RWPE2 (cell line): ENCODE measurements around the gene SRRM2.
A peak's percentile ranks its signal among the peaks of the same experiment; 100 is the strongest.

Experiments
- ATAC-seq: fragments of 200-7000 bp; cut with Tn5 transposase; 3 replicates; pipeline ENCODE4 v1.9.1; 2021; ENCODE audit warnings: low read depth
- DNase-seq: peaks from one replicate; pipeline ENCODE4 v3.0.0-alpha.2; 2020; ENCODE audit warnings: low spot score
- H3K27ac ChIP-seq: fragments of 450-650 bp; 2 replicates; pipeline ENCODE4 v1.5.1; 2017; ENCODE audit warnings: mild to moderate bottlenecking; ENCODE audit not compliant: poor library complexity, severe bottlenecking
- H3K27me3 ChIP-seq: fragments of 250-450 bp; sonication (Bioruptor Pico); 2 replicates; pipeline ENCODE4 v1.5.1; 2021; ENCODE audit warnings: mild to moderate bottlenecking, moderate library complexity; ENCODE audit not compliant: insufficient read depth, poor library complexity, severe bottlenecking
- H3K36me3 ChIP-seq: fragments of 250-450 bp; sonication (Bioruptor Pico); 2 replicates; pipeline ENCODE4 v1.5.1; 2020; ENCODE audit warnings: low read depth, mild to moderate bottlenecking, moderate library complexity
- H3K4me1 ChIP-seq: fragments of 250-450 bp; sonication (Bioruptor Pico); 2 replicates; pipeline ENCODE4 v1.5.1; 2021; ENCODE audit warnings: mild to moderate bottlenecking, moderate library complexity; ENCODE audit not compliant: insufficient read depth, poor library complexity, severe bottlenecking
- H3K4me3 ChIP-seq: fragments of 250-450 bp; sonication (Bioruptor Pico); 2 replicates; pipeline ENCODE4 v1.5.1; 2021; ENCODE audit warnings: mild to moderate bottlenecking, moderate library complexity; ENCODE audit not compliant: severe bottlenecking
- H3K9me3 ChIP-seq: fragments of 250-450 bp; sonication (Bioruptor Pico); 2 replicates; pipeline ENCODE4 v1.5.1; 2021; ENCODE audit warnings: mild to moderate bottlenecking, moderate library complexity; ENCODE audit not compliant: severe bottlenecking
- CTCF ChIP-seq: fragments of 450-650 bp; IDR thresholded peaks from one replicate; pipeline ENCODE4 v1.5.1; 2017; ENCODE audit warnings: mild to moderate bottlenecking, moderate library complexity; ENCODE audit not compliant: poor library complexity, severe bottlenecking

Gene SRRM2

GRCh38 chr16:2752035-2752849, at the start of gene SRRM2:
Gene SRRM2, plus strand, starts transcription at chr16:2752638. Its CDS starts 3,727 bp downstream, at chr16:2756365.
- TF ChIP-seq CTCF = no peak
- H3K4me1 ChIP-seq = peaks cover 18% of the 10 kb centered on the region
- peaks cover 41% of the 10 kb centered on the region for H3K36me3 ChIP-seq
- peak; percentile 86 for ATAC-seq
- peak within 1 kb of the TSS; percentile 97 for H3K4me3 ChIP-seq
- no peaks in the 10 kb centered on the region for H3K27me3 ChIP-seq
- no peaks in the 10 kb centered on the region for H3K9me3 ChIP-seq
- peak within 1 kb of the TSS; percentile 86 for H3K27ac ChIP-seq
- DNase-seq = peak; percentile 93

- TF ChIP-seq CTCF = no peak
- Histone ChIP-seq H3K27me3 (no peaks in the 10 kb centered on the region), H3K4me1 (no peaks in the 10 kb centered on the region), H3K27ac (no peak overlapping the region), H3K4me3 (no peak overlapping the region), H3K36me3 (peaks cover 34% of the 10 kb centered on the region), H3K9me3 (no peaks in the 10 kb centered on the region)
- no peak for ATAC-seq
- peak; percentile 54 for DNase-seq
Observed at GRCh38 chr16:2702871-2703745, 49.3 kb upstream of the SRRM2 start.

GRCh38 chr16:2704166-2704982, 48.1 kb upstream of the SRRM2 start:
- Histone ChIP-seq H3K36me3 (peaks cover 32% of the 10 kb centered on the region), H3K27ac (no peak overlapping the region), H3K9me3 (no peaks in the 10 kb centered on the region), H3K27me3 (no peaks in the 10 kb centered on the region), H3K4me1 (no peaks in the 10 kb centered on the region), H3K4me3 (no peak overlapping the region)
- ATAC-seq (no peak), DNase-seq (peak; percentile 63)
- TF ChIP-seq CTCF = no peak

GRCh38 chr16:2704983-2705275, 47.5 kb upstream of the SRRM2 start:
- H3K4me1 ChIP-seq = no peaks in the 10 kb centered on the region
- H3K9me3 ChIP-seq = no peaks in the 10 kb centered on the region
- peaks cover 27% of the 10 kb centered on the region for H3K36me3 ChIP-seq
- TF ChIP-seq CTCF = no peak
- DNase-seq = no peak
- no peak for ATAC-seq
- H3K27me3 ChIP-seq = no peaks in the 10 kb centered on the region
- no peak overlapping the region for H3K4me3 ChIP-seq
- H3K27ac ChIP-seq = no peak overlapping the region
